ENCODE data around the gene ZNF407. TPM values are rescaled to one million over a fixed set of nuclear protein-coding genes. Genes with fewer than 3 reads are reported as not detected.

ZNF407 gene, protein sequence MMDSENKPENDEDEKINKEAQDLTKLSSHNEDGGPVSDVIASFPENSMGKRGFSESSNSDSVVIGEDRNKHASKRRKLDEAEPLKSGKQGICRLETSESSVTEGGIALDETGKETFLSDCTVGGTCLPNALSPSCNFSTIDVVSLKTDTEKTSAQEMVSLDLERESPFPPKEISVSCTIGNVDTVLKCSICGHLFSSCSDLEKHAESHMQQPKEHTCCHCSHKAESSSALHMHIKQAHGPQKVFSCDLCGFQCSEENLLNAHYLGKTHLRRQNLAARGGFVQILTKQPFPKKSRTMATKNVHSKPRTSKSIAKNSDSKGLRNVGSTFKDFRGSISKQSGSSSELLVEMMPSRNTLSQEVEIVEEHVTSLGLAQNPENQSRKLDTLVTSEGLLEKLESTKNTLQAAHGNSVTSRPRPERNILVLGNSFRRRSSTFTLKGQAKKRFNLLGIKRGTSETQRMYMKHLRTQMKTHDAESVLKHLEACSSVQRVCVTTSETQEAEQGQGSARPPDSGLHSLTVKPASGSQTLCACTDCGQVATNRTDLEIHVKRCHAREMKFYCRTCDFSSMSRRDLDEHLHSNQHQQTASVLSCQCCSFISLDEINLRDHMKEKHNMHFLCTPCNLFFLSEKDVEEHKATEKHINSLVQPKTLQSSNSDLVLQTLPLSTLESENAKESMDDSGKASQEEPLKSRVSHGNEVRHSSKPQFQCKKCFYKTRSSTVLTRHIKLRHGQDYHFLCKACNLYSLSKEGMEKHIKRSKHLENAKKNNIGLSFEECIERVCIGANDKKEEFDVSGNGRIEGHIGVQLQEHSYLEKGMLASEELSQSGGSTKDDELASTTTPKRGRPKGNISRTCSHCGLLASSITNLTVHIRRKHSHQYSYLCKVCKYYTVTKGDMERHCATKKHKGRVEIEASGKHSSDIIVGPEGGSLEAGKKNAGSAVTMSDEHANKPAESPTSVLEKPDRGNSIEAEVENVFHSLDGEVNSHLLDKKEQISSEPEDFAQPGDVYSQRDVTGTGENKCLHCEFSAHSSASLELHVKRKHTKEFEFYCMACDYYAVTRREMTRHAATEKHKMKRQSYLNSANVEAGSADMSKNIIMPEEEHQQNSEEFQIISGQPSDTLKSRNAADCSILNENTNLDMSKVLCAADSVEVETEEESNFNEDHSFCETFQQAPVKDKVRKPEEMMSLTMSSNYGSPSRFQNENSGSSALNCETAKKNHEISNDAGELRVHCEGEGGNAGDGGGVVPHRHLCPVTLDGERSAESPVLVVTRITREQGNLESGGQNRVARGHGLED (N-terminal part only)
- total RNA-seq = 32.3 and 35.9 TPM in 2 replicates

GRCh38 chr18:74597662-74598349, at the start of gene ZNF407:
Gene ZNF407 (plus strand): TSS chr18:74597870. CDS start chr18:74631020, 33,150 bp downstream.

Other genes with a start within 250 kb of the ZNF407 start
- not detected in 2 replicates for gene DIPK1C, start 140.6 kb upstream of the ZNF407 start, total RNA-seq
- gene CNDP2, start 101.5 kb upstream of the ZNF407 start, total RNA-seq = 71.5 and 98.6 TPM in 2 replicates
- not detected in 2 replicates for gene CNDP1, start 63.4 kb upstream of the ZNF407 start, total RNA-seq

Data from thoracic aorta endothelial cell (primary cell).